GM18868 (cell line): ENCODE results near the gene RTN1.
"Not testable (repeated sequence)": the region's sequence is repeated elsewhere in the genome, so short reads cannot be mapped to it uniquely, and the experiment has no call there.

Experiments used
- ATAC-seq: cut with Tn5 transposase; IDR thresholded peaks from one replicate; pipeline ENCODE4 v1.9.1; 2021; ENCODE audit warnings: mild to moderate bottlenecking, moderate library complexity; ENCODE audit not compliant: unreplicated experiment

Gene RTN1

GRCh38 chr14:59705866-59706265 lies 164.7 kb downstream of the RTN1 start:
- ATAC-seq: no peak

- ATAC-seq: no peak
Measured at GRCh38 chr14:59705245-59705644, 165.3 kb downstream of the RTN1 start.

- no peak for ATAC-seq
Measured at GRCh38 chr14:59704054-59704645, 166.4 kb downstream of the RTN1 start.

GRCh38 chr14:59699442-59699841 lies 171.1 kb downstream of the RTN1 start:
- ATAC-seq: no peak

- no peak for ATAC-seq
Measured at GRCh38 chr14:59698793-59699192, 171.8 kb downstream of the RTN1 start.

GRCh38 chr14:59695198-59695597 lies 175.4 kb downstream of the RTN1 start:
- no peak for ATAC-seq

GRCh38 chr14:59691266-59691665 lies 179.3 kb downstream of the RTN1 start:
- ATAC-seq: no peak

- no peak for ATAC-seq
Measured at GRCh38 chr14:59690426-59690825, 180.2 kb downstream of the RTN1 start.

- peak; percentile 99 for ATAC-seq
Measured at GRCh38 chr14:59688224-59689170, 182.1 kb downstream of the RTN1 start.

- ATAC-seq: no peak
Measured at GRCh38 chr14:59687663-59688062, 182.9 kb downstream of the RTN1 start.

- ATAC-seq: no peak
Measured at GRCh38 chr14:59679872-59680271, 190.7 kb downstream of the RTN1 start.

GRCh38 chr14:59678352-59678751 lies 192.2 kb downstream of the RTN1 start:
- ATAC-seq: no peak

- ATAC-seq: no peak
Measured at GRCh38 chr14:59677771-59678231, 192.8 kb downstream of the RTN1 start.

- ATAC-seq: no peak
Measured at GRCh38 chr14:59675394-59675793, 195.2 kb downstream of the RTN1 start.

- no peak for ATAC-seq
Measured at GRCh38 chr14:59664741-59665140, 205.8 kb downstream of the RTN1 start.

- no peak for ATAC-seq
Measured at GRCh38 chr14:59657769-59658168, 212.8 kb downstream of the RTN1 start.

GRCh38 chr14:59656473-59656872 lies 214.1 kb downstream of the RTN1 start:
- ATAC-seq: no peak

GRCh38 chr14:59654131-59654530 lies 216.4 kb downstream of the RTN1 start:
- not testable (repeated sequence) for ATAC-seq

- not testable (repeated sequence) for ATAC-seq
Measured at GRCh38 chr14:59646832-59647231, 223.7 kb downstream of the RTN1 start.

GRCh38 chr14:59638885-59639284 lies 231.7 kb downstream of the RTN1 start:
- ATAC-seq: no peak

GRCh38 chr14:59634617-59635016 lies 236.0 kb downstream of the RTN1 start:
- no peak for ATAC-seq

GRCh38 chr14:59633486-59633885 lies 237.1 kb downstream of the RTN1 start:
- ATAC-seq: no peak
